DMS153 (cell line): ENCODE data around the gene ALCAM.

Experiments used
- DNase-seq: peaks from one replicate; lab custom pipeline; 2025; lab: John Stamatoyannopoulos, UW

Gene ALCAM

GRCh38 chr3:105366326-105367062 lies at the start of gene ALCAM:
ALCAM (plus strand) TSS chr3:105366909.
- DNase-seq: peak; percentile 98

- DNase-seq: no peak
Measured at GRCh38 chr3:105317841-105318240, 48.9 kb upstream of the ALCAM start.

GRCh38 chr3:105322570-105323273 lies 44.0 kb upstream of the ALCAM start:
- no peak for DNase-seq

- no peak for DNase-seq
Measured at GRCh38 chr3:105323274-105323599, 43.5 kb upstream of the ALCAM start.

- no peak for DNase-seq
Measured at GRCh38 chr3:105324951-105325350, 41.8 kb upstream of the ALCAM start.

GRCh38 chr3:105327662-105328337 lies 38.9 kb upstream of the ALCAM start:
- DNase-seq: no peak

GRCh38 chr3:105328338-105328730 lies 38.4 kb upstream of the ALCAM start:
- DNase-seq: no peak

- no peak for DNase-seq
Measured at GRCh38 chr3:105332961-105333360, 33.7 kb upstream of the ALCAM start.

GRCh38 chr3:105334138-105334882 lies 32.4 kb upstream of the ALCAM start:
- no peak for DNase-seq

- no peak for DNase-seq
Measured at GRCh38 chr3:105339946-105340345, 26.8 kb upstream of the ALCAM start.

GRCh38 chr3:105343991-105344390 lies 22.7 kb upstream of the ALCAM start:
- no peak for DNase-seq

GRCh38 chr3:105345156-105345555 lies 21.6 kb upstream of the ALCAM start:
- DNase-seq: no peak

- DNase-seq: no peak
Measured at GRCh38 chr3:105347625-105348302, 18.9 kb upstream of the ALCAM start.

GRCh38 chr3:105348307-105348706 lies 18.4 kb upstream of the ALCAM start:
- no peak for DNase-seq

GRCh38 chr3:105349684-105350387 lies 16.9 kb upstream of the ALCAM start:
- DNase-seq: no peak

- no peak for DNase-seq
Measured at GRCh38 chr3:105351821-105352220, 14.9 kb upstream of the ALCAM start.

- DNase-seq: no peak
Measured at GRCh38 chr3:105352976-105353375, 13.7 kb upstream of the ALCAM start.

- no peak for DNase-seq
Measured at GRCh38 chr3:105353485-105354161, 13.1 kb upstream of the ALCAM start.

GRCh38 chr3:105354429-105354828 lies 12.3 kb upstream of the ALCAM start:
- DNase-seq: no peak

- DNase-seq: no peak
Measured at GRCh38 chr3:105355408-105356061, 11.2 kb upstream of the ALCAM start.
